IMR-90 (cell line): ENCODE measurements around the gene CDKL5. TPM values are rescaled to one million over a fixed set of nuclear protein-coding genes. Genes with fewer than 3 reads are reported as not detected.
"Not testable (repeated sequence)": the region's sequence is repeated elsewhere in the genome, so short reads cannot be mapped to it uniquely, and the experiment has no call there.

ENCODE experiments used
- ATAC-seq: fragments of 200-7000 bp; cut with Tn5 transposase; 2 replicates; pipeline ENCODE4 v1.9.1; 2020; ENCODE audit warnings: low read depth, mild to moderate bottlenecking, moderate library complexity
- BruUV-seq: library from RNA; stranded (reverse); fragments of 400-500 nt; replicated peaks from 2 replicates; lab custom pipeline; 2021; lab: Mats Ljungman, UMichigan
- CTCF ChIA-PET: fragments of 300-600 bp; formaldehyde crosslinking; extraction: SDS; loops from one replicate; lab custom pipeline; 2021; ENCODE audit warnings: antibody characterized with exemption; lab: Yijun Ruan, JAX
- POLR2A ChIA-PET: fragments of 300-600 bp; sonication (Branson Sonifier 250); formaldehyde crosslinking; loops from one replicate; lab custom pipeline; 2022; ENCODE audit warnings: antibody characterized with exemption; ENCODE audit not compliant: unreplicated experiment; lab: Charles Lee
- DNase-seq: peaks from one replicate; pipeline ENCODE4 v3.0.0; 2013
- H2AFZ ChIP-seq: replicated peaks from 2 replicates; pipeline ENCODE3; 2013; ENCODE audit warnings: low read length, mild to moderate bottlenecking; ENCODE audit not compliant: poor library complexity
- H2AK5ac ChIP-seq: 2 replicates; pipeline ENCODE4 v1.6.1; 2013; ENCODE audit warnings: low read depth, low read length, inconsistent platforms
- H2AK9ac ChIP-seq: replicated peaks from 2 replicates; pipeline ENCODE3; 2013; ENCODE audit warnings: mild to moderate bottlenecking, low read depth, low read length, moderate library complexity; ENCODE audit not compliant: poor library complexity
- H2BK120ac ChIP-seq: 2 replicates; pipeline ENCODE4 v1.6.1; 2013; ENCODE audit warnings: low read depth, low read length, inconsistent platforms
- H2BK15ac ChIP-seq: 3 replicates; pipeline ENCODE4 v1.6.1; 2013; ENCODE audit warnings: low read depth, low read length, inconsistent platforms
- H2BK20ac ChIP-seq: 2 replicates; pipeline ENCODE4 v1.6.1; 2013; ENCODE audit warnings: low read depth, mild to moderate bottlenecking, inconsistent platforms, low read length, moderate library complexity
- H2BK5ac ChIP-seq: 2 replicates; pipeline ENCODE4 v1.6.1; 2013; ENCODE audit warnings: mild to moderate bottlenecking, low read depth, low read length, inconsistent platforms; ENCODE audit not compliant: poor library complexity, severe bottlenecking
- H3K14ac ChIP-seq: replicated peaks from 2 replicates; pipeline ENCODE4 v1.6.1; 2013; ENCODE audit warnings: low read depth, low read length, inconsistent platforms
- H3K18ac ChIP-seq: 2 replicates; pipeline ENCODE4 v1.6.1; 2013; ENCODE audit warnings: low read depth, low read length, control low read depth
- H3K23ac ChIP-seq: 2 replicates; pipeline ENCODE4 v1.6.1; 2013; ENCODE audit warnings: low read depth, low read length, inconsistent platforms
- H3K27ac ChIP-seq: 2 replicates; pipeline ENCODE4 v1.5.1; 2013; ENCODE audit warnings: mild to moderate bottlenecking, control low read depth, low read length; ENCODE audit not compliant: insufficient read depth
- H3K27me3 ChIP-seq: 2 replicates; pipeline ENCODE4 v1.6.1; 2013; ENCODE audit warnings: low read length; ENCODE audit not compliant: control insufficient read depth, insufficient read depth
- H3K36me3 ChIP-seq: 2 replicates; pipeline ENCODE4 v1.6.1; 2013; ENCODE audit warnings: low read length, mixed read lengths; ENCODE audit not compliant: control insufficient read depth, insufficient read depth
- H3K4ac ChIP-seq: 2 replicates; pipeline ENCODE4 v1.6.1; 2013; ENCODE audit warnings: low read depth, low read length, inconsistent platforms
- H3K4me1 ChIP-seq: 2 replicates; pipeline ENCODE4 v1.6.1; 2013; ENCODE audit warnings: low read length, mixed read lengths; ENCODE audit not compliant: control insufficient read depth, insufficient read depth
- H3K4me2 ChIP-seq: 2 replicates; pipeline ENCODE4 v1.6.1; 2013; ENCODE audit warnings: low read depth, mild to moderate bottlenecking, control low read depth, low read length, moderate library complexity
- H3K4me3 ChIP-seq: 2 replicates; pipeline ENCODE4 v1.5.1; 2013; ENCODE audit warnings: low read depth, mild to moderate bottlenecking, control low read depth, low read length, moderate library complexity; ENCODE audit not compliant: insufficient read depth
- H3K56ac ChIP-seq: 2 replicates; pipeline ENCODE4 v1.6.1; 2013; ENCODE audit warnings: low read length, inconsistent platforms; ENCODE audit not compliant: insufficient read depth; ENCODE audit errors: extremely low read depth
- H3K79me1 ChIP-seq, 2 experiments: 2 replicates each; pipeline ENCODE4 v1.6.1; 2013; ENCODE audit warnings: low read length in 2 of 2, inconsistent platforms in 1 of 2, low read depth in 1 of 2
- H3K9ac ChIP-seq: 2 replicates; pipeline ENCODE4 v1.6.1; 2013; ENCODE audit warnings: low read depth, low read length, control low read depth
- H3K9me1 ChIP-seq: 2 replicates; pipeline ENCODE4 v1.6.1; 2013; ENCODE audit warnings: low read length, inconsistent platforms; ENCODE audit not compliant: insufficient read depth
- H3K9me3 ChIP-seq: 2 replicates; pipeline ENCODE4 v1.6.1; 2013; ENCODE audit warnings: low read length; ENCODE audit not compliant: control insufficient read depth, insufficient read depth
- H4K20me1 ChIP-seq: 2 replicates; pipeline ENCODE4 v1.6.1; 2013; ENCODE audit warnings: low read length, inconsistent platforms; ENCODE audit not compliant: insufficient read depth
- H4K5ac ChIP-seq: 2 replicates; pipeline ENCODE4 v1.6.1; 2013; ENCODE audit warnings: mild to moderate bottlenecking, low read depth, low read length, control low read depth
- H4K8ac ChIP-seq, 2 experiments: 2 replicates each; pipeline ENCODE4 v1.6.1; 2013; ENCODE audit warnings: low read depth in 2 of 2, low read length in 2 of 2, control low read depth in 1 of 2, inconsistent platforms in 1 of 2
- H4K91ac ChIP-seq: 2 replicates; pipeline ENCODE4 v1.6.1; 2013; ENCODE audit warnings: low read depth, low read length, inconsistent platforms; ENCODE audit not compliant: insufficient read depth
- CEBPB ChIP-seq: IDR thresholded peaks from 2 replicates; pipeline ENCODE4 v1.6.1; 2012; ENCODE audit warnings: low read depth, low read length, improper control_type of control experiment
- MAZ ChIP-seq: IDR thresholded peaks from 2 replicates; pipeline ENCODE4 v1.6.1; 2012; ENCODE audit warnings: low read depth, mild to moderate bottlenecking, low read length, improper control_type of control experiment, moderate library complexity, borderline replicate concordance
- WGBS, 2 experiments: methylation state at CpG; one replicate each; pipeline versions ENCODE4 v1.1.5 to v1.1.7; 2013; ENCODE audit warnings: missing lambda C conversion rate in 2 of 2; ENCODE audit not compliant: insufficient read length in 1 of 2; ENCODE audit errors: extremely low coverage in 2 of 2; 5-methylcytosine and 5-hydroxymethylcytosine counted together
- dilution Hi-C: fragments of 300-500 bp; cut with HindIII; formaldehyde crosslinking; loops from one replicate; pipeline ENCODE4 v1.14.3; 2018; ENCODE audit warnings: low sequenced_read_pairs; ENCODE audit not compliant: unreplicated experiment
- in situ Hi-C: fragments of 300-500 bp; cut with MboI; formaldehyde crosslinking; loops from 3 replicates; pipeline ENCODE4 v1.14.3; 2019; ENCODE audit warnings: low sequenced_read_pairs, inconsistent platforms, mixed read lengths
- intact Hi-C: fragments of 100-400 bp; cut with micrococcal nuclease; formaldehyde crosslinking; loops from 2 replicates; pipeline ENCODE4 v1.10.0; 2022
- polyA plus RNA-seq, 3 experiments: library from polyadenylated mRNA; depleted of rRNA; stranded (reverse); fragments of >200 nt; gene quantifications; 2 replicates each; pipeline ENCODE4 v1.2.3, GENCODE V29; 2012; ENCODE audit warnings: low replicate concordance in 1 of 3
- total RNA-seq: library from RNA; depleted of rRNA; stranded (reverse); fragments of >200 nt; gene quantifications from 2 replicates; pipeline ENCODE4 v1.2.3, GENCODE V29; 2012

Gene CDKL5
- total and polyA plus RNA-seq, 2 of the 4 experiments (the other 2 are of a cell fraction), result 3.5 to 9.7 TPM

DNA sequence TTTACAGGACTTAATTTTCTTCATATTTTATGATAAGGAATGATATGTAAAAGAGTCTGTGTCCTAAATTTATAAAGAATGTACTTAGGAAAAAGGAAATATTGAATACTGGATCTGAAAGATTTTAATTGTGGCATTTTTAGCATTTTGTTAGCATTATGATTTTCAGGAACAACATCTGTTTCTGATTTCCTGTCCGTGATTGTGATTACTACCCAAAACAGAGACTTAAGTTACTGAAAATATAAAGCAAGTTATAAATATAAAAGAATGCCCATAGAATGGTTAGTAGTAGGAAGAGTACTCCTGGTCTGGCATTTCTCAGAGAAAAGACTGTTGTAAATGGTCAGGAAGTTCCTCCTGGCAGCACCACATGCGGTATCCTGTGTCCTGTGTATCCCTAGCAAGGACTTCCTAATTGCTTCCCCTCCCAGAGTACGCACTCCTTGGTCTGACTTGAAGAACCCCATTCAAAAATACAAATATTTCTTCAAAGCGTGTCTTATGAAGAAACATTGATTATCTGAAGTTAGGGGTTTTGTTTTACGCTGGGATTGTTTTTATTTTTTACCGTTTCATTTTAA, 157.6 kb downstream of the CDKL5 start:
- Histone ChIP-seq H3K9me1 (no peaks in the 10 kb centered on the region), H2AK5ac (no peak overlapping the region), H3K23ac (no peak overlapping the region), H2AFZ (no peak overlapping the region), H3K4me3 (no peak overlapping the region), H3K4me1 (no peaks in the 10 kb centered on the region), H3K27ac (no peak overlapping the region), H2BK20ac (no peak overlapping the region), H2BK5ac (no peak overlapping the region), H2AK9ac (no peak overlapping the region), H4K5ac (no peak overlapping the region), H3K4ac (no peak overlapping the region), H2BK15ac (no peak overlapping the region), H4K8ac (no peak overlapping the region), H3K9ac (no peak overlapping the region), H3K9me3 (no peaks in the 10 kb centered on the region), H3K4me2 (no peak overlapping the region), H3K79me1 (no peaks in the 10 kb centered on the region), H3K14ac (no peak overlapping the region), H2BK120ac (no peak overlapping the region), H3K27me3 (no peaks in the 10 kb centered on the region), H3K36me3 (no peaks in the 10 kb centered on the region; the same call in 1 of the 2 replicates), H4K20me1 (no peaks in the 10 kb centered on the region), H4K91ac (no peak overlapping the region), H3K18ac (no peak overlapping the region), H3K56ac (no peak overlapping the region)
- ATAC-seq (no peak), DNase-seq (peak; percentile 10)
- CTCF ChIA-PET, result no interaction called here
- WGBS, 2 experiments, result no CpG with 5 or more reads among the region's 6 CpGs
- intact Hi-C loops, result no loop called here
- TF ChIP-seq CEBPB, result no peak
- no peak for TF ChIP-seq MAZ
- POLR2A ChIA-PET, result no interaction called here
- dilution Hi-C loops, result no loop called here
- no TSS peak for BruUV-seq
- in situ Hi-C loops, result no loop called here

DNA sequence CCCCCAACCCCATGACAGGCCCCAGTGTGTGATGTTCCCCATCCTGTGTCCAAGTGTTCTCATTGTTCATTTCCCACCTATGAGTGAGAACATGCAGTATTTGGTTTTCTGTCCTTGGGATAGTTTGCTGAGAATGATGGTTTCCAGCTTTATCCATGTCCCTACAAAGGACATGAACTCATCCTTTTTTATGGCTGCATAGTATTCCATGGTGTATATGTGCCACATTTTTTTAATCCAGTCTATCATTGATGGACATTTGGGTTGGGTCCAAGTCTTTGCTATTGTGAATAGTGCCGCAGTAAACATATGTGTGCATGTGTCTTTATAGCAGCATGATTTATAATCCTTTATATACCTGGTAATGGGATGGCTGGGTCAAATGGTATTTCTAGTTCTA, 163.9 kb downstream of the CDKL5 start:
- BruUV-seq, H2BK20ac ChIP-seq, H3K9ac ChIP-seq, H3K9me1 ChIP-seq, H3K79me1 ChIP-seq, H4K8ac ChIP-seq, H3K4me2 ChIP-seq, H2BK5ac ChIP-seq, H4K91ac ChIP-seq, H2BK15ac ChIP-seq, ATAC-seq, CTCF ChIA-PET, POLR2A ChIA-PET, H3K4me3 ChIP-seq, dilution Hi-C loops, H2AK9ac ChIP-seq, H4K20me1 ChIP-seq, intact Hi-C loops, in situ Hi-C loops, H3K18ac ChIP-seq, H2AK5ac ChIP-seq, H4K5ac ChIP-seq, H3K4ac ChIP-seq, H3K36me3 ChIP-seq, H3K23ac ChIP-seq, H3K4me1 ChIP-seq, H3K27me3 ChIP-seq, H3K9me3 ChIP-seq, H3K56ac ChIP-seq, DNase-seq, H2BK120ac ChIP-seq, H3K14ac ChIP-seq, H3K27ac ChIP-seq, H2AFZ ChIP-seq: not testable (repeated sequence)
- WGBS, 2 experiments, result no CpG with 5 or more reads among the region's 1 CpG
